Fibroblast of peridontal ligament (primary cell): Measurements from ENCODE around the gene PI4KA.
A peak's percentile ranks its signal among the peaks of the same experiment; 100 is the strongest.

ENCODE experiments used
- DNase-seq: peaks from one replicate; pipeline ENCODE4 v3.0.0-alpha.2; 2010; ENCODE audit errors: extremely low read depth

The PI4KA gene

DNA sequence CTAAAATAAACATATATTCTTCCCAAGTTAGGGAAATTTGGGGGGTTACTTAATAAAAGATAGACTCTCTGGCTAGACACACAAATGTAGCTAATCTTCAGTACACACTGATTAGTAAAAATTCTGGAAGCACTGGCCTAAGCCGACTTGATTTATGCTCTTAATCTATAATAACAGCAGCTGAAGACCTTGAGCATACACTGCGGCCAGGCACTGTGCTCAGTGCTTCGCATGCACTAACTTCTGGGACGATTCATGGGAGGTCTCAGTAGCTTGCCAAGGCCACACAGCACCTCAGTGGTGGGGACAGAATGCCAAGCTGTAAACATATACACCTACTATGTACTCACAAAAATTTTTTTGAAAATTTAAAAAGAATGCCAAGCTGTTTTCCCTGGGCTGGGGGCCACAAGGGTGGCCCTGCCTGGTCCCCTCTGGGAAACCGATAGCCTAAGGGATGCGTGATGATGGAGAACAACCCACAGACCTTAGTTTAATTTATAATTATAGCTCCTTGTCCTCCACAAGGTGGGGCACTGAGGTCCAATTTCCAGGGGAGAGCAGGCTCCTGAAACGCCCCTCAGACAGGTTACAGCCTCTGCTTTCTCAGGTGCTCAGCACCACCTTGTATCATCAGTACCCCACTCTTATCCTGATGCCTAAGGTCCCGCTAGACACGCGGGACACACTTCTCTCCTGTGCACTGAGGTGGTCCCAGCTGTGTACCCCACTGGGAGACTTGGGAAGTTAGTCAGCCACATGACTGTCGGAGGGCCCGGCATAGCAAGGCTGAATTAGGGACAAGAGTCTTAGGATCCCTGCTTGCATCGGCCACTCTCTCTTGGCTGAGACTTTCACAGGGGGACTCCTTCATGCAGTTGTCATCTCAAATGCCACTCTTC lies 64.6 kb downstream of the PI4KA start:
- DNase-seq = no peak

DNA sequence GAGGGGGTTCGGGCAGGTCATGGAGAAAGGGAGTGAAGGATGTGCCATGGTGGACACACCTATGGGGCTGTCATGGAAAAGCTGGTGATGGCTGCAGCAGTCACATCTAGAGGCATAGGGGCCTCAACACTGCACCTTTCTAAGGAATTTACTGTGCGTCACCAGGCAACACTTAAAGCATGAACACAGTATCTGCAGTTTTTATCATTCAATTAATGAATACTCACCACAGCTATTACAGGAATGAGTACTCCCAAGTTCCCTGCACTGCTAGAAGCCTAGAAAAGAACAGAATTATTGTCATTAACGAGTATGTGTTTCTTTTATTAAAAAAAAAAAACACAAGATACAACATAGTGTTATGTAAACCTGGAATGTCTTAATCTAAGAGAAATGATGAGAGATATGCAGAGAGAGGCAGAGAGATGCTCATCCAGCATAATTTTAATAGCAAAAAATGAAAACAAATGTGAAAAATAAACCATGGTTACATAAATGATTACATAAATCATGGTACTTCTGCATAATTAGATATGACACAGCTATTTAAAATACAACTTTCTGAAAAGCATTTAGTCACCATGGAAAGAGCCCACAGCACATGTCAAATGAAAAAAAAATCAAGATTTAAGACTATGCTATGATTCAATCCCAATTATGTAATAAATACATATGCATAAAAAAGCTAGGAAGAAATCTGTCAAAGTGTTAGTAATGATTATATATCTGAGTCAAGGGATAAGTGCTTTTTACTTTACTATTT lies 65.5 kb downstream of the PI4KA start:
- DNase-seq = peak; percentile 9

DNA sequence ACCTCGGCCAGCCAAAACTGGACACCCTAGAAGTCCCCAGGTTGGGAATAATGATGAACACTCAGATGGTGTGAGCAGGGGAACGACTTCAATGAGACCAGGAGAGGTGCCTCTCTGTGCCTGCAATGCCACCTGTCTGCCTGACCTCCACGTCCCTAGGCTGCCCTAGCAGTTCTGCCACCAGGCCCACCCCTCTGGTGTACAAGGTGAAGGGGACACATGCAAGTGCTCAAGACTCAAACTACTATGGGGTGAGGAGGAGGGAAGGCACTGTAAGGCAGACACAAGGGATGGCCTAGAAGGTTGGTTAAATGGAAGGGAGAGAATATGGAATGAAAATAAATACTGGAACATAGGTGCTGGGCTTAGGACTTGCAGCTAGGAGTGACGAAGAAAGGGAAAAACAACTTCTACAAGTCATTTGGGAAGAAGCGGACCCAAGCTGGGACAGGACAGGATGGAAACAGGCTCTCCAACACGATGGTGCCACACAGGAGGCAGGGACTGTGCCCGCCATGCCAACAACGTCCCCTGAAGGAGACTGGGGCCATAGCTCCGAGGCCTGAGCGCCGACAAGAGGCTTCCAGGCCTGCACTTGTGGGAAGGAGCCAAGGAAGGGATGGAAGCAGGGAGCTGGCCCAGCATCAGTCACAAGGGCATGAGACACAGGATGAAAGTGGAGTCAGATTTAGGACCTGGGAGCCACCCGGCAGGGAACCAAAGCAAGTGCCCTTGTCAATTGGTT lies 66.2 kb downstream of the PI4KA start:
- no peak for DNase-seq

DNA sequence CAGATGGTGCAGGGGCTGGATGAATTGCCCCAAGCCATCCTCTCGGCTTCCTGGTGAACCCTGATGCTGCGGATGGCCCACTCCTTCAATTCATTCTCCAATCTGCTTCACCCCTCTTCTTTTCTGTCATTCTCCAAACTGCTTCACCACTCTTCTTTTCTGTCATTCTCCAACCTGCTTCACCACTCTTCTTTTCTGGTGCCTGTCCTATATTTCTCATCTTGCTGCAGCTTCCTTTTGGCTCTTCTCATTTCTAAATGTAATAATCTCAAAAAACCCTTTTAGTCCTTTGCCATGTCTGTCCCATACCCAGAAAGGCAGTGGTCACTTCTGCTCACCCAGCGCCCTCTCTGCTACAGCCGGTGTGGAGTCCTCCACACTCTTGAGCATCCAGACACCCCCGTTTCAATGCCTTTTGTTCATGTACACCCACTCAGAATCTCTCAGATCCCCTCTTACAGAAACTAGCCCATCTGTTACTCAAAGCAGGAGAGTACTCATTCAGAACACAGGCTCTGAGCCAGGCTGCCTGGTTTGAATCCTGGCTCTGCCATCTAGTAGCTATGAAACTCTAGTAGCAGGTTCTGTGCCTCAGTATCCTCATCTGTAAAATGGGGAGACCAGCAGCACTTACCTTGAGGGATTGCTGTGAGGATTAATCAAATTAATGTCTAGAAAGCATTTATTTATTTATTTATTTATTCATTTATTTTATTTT lies 69.8 kb downstream of the PI4KA start:
- no peak for DNase-seq

DNA sequence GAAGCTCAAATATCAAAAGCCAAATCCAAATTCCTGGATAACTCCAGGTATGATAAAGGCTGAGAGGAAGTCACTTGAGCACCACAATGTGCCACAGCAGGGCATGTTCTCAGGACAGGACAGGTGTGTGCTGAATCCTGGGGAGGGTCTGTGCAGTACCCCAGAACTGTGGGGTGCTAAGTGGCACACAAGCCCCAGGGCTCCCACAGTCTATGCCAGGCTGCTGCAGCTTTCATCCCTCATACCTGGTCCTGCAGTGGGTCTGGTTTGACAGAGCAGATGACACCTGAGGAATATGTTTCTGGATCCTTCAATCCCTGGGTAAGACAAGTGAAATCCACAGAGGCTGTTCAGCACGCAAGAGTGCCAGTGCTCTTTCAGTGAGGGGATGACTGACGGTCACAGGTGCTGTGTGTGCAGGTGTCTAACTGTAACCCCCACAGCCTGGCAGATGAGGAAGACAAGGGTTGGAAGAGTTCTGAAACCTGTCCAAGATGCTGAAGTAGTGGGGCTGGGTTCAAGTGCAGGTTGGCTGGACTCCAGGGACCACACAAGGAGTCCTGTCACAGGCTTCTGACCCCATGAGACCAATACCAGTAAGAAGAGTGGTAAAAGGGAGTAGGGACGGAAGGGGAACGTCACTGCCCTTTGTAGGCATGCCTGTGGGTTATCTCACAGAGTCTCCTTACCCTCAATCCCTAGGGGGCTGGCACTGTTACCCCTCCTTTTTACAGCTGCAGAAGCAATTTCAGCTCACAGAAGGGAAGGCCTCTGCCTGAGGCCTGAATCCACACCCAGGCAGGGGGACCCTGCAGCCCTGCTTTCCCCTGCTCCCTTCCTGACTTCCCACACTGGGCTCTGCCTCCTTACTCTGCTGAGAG lies 70.6 kb downstream of the PI4KA start:
- no peak for DNase-seq

DNA sequence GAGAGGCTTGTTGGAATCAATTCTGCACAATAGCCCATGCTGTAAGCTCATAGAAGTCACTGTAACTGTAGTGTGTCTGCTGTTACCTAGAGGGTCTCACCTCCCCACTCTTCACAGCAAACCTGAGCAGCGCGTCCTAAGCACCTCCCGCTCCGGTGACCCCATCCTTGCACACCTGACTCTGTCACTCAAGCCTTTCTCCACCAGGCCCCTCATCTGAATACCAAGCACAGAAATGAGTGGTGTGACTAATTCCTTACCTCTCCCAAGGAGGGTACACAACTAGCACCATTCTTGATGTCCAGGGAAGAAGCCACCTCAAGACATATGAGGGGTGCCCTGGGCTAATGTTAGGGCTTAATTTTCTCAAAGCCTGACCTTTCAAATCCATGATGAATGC lies 71.4 kb downstream of the PI4KA start:
- no peak for DNase-seq

DNA sequence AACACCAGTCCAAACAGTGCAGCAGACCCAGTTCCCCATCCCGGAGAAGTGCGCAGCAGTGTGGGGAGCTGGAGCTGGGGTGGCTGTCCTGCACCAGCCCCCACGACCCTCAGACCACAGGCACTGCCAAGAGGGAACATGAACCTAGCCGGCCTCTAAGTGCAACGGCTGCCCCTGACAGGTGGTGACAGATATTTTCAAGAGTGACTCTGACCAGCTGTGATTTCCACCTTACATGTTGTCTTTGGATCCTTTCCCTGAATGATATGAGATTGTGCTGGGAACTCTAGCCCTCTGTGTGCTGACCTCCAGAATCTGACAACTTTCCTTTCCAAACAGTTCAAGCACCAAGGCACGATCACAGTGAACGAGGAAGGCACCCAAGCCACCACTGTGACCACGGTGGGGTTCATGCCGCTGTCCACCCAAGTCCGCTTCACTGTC lies 72.1 kb downstream of the PI4KA start:
- DNase-seq = no peak

DNA sequence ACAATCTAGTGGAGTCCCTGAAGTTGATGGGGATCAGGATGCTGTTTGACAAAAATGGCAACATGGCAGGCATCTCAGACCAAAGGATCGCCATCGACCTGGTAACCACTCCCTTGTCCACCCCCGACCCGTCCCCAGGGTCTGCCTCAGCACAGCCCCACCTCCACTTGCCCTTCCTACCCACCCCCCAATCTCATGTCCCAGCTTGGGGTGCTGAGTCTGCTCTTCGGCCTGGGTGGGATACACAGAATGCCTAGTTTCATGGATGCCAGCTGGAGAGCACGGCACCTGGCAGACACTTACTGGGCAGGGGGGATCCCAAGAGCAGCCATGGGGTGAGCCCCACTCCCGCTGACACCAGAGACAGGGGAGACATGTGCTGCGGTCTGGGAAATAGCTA lies 72.6 kb downstream of the PI4KA start:
- no peak for DNase-seq

DNA sequence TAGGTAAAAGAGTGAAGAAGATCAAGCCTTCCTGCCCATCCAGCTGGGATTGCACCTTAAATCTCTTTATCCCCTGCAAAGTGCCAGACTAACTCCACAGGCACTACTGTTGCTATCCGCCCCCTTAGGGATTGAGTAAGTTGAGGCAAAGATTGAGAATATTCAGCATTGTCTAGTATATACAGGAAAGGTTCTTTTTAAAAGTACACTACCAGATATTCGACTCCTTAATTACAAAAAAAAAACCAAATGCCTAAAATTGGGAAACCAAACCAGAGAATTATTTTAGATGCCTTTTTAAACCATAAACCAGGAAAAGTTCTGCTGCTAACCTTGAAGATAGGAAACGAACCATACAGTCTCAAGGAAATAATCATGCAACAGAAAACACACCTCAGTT lies 73.2 kb downstream of the PI4KA start:
- DNase-seq = no peak

DNA sequence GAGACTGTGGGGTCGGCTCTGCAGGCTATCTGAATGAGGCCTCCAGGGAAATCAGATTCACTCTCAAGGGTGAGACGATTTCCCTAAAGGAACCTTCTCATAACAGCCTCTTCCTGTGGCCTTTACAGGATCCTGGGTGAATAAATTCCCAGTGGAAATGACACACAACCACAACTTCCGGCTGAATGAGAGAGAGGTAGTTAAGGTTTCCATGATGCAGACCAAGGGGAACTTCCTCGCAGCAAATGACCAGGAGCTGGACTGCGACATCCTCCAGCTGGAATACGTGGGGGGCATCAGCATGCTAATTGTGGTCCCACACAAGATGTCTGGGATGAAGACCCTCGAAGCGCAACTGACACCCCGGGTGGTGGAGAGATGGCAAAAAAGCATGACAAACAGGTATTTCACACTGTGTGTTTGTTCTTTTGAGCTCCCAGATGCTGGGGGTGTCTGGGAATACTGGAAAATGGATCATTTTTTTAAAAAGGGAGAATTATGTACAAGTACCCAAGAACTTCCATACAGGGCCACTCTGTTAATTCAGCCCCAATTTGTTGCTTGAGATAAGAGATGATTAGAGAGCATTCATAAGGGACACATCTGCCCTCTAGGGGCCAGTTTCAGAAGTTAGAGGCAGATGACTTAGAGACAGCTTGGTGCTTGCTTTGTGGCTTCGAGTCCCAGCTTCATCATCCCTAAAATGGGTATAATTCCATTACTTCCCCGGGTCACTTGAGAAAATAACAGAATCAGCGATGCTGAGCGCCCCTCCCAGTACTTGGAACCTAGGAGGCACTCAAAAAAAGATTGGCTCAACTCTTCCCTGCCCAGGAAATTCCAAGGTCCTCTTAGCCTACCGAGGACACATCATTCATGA lies 74.5 kb downstream of the PI4KA start:
- DNase-seq = peak; percentile 73

DNA sequence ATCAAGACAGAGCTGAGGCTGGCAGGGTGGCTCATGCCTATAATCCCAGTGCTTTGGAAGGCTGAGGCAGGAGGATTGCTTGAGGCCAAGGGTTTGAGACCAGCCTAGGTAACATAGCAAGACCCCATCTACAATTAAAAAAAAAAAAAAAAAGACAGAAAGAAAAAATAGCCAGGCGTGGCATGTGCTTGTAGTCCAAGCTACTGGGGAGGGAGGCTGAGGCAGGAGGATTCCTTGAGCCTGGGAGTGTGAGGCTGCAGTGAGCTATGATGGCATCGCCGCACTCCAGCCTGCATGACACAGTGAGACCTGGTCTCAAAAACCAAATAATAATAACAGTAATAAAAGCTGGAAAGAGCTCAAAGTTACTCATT lies 75.3 kb downstream of the PI4KA start:
- no peak for DNase-seq

DNA sequence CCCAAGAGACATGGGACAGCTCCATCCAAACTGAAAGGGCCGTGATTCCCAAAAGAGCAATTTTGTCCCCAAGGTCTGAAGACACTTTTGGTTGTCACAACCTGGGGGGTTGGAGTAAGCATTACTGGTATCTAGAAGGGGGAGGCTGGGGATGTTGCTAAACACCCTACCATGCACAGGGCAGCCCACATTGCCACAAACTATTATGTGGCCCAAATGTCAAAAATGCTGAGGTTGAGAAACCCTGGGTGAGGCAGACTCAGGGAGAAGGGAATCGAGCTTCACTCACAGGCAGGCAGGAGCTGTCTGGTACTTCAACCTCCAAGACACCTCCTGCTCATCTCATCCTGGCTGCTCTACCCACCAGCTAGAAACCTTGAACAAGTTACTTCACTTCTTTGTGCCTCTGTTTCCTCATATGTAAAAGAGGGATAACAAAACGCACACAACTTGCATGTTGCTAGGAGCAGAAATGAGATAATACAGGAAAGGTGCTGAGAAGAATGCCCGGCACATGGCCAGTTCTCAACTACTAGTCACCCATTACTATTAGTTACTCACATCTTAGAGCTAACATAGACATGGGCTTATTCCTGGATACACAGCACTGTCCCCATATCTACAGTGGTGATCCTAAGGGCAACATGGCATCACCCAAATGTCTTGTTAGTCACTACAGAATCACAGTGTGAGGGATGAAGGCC lies 75.9 kb downstream of the PI4KA start:
- no peak for DNase-seq

DNA sequence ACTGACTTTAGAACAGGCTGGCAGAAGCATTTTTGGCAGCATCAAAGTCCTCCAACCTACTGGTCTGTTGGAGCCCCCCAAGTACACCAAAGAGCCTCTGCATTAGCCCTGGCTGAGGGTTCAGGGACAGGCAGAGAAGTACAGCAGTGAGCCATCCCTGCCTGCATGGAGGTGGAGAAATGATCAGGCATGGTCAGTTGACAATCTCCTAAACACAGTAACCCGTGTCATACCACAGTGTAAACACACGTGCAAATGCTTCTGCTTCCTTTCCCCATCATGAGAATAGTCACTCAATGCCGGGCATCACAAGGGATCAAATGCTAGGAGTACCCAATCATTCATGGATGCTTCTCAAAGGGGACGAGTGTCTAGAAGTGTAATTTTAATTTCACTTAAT lies 76.5 kb downstream of the PI4KA start:
- DNase-seq = peak; percentile 2

DNA sequence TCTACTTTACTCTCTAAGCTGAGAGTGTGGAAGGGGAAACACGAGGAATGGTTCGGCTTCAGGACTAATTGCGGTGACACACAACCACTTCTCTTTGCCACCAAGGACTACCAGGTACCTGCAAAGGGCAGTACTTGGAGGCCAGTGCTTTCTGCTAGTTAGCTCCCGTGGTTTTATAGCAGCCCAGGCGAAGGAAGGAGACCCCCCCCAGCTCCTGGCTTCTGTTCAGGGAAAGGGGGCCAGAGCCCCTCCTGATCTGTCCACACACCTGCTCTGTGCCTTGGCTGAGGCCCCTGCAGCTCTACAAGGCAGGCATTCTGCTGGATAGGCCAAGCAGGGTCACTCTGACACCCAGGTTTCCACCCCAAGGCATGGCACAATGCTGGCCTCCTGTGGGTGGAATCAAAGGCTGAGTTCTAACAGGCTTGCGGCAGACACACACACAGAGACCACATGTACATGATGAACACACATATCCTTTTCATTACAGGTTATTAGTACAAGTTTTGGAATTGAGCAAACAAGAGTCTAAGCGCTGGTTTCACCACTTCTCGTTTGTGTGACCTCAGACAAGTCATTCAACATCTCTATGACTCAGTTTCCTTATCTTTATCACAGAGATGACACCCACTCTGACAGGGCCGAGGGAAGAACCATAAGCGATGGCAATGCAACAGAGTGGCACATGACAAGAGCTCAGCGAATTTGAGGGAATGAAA lies 77.2 kb downstream of the PI4KA start:
- no peak for DNase-seq

DNA sequence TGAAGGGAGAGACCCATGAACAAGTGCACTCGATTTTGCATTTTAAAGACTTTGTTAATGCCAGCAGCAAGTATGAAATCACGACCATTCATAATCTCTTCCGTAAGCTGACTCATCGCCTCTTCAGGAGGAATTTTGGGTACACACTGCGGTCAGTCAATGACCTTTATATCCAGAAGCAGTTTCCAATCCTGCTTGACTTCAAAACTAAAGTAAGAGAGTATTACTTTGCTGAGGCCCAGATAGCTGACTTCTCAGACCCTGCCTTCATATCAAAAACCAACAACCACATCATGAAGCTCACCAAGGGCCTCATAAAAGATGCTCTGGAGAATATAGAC lies 78.8 kb downstream of the PI4KA start:
- DNase-seq = peak; percentile 2

DNA sequence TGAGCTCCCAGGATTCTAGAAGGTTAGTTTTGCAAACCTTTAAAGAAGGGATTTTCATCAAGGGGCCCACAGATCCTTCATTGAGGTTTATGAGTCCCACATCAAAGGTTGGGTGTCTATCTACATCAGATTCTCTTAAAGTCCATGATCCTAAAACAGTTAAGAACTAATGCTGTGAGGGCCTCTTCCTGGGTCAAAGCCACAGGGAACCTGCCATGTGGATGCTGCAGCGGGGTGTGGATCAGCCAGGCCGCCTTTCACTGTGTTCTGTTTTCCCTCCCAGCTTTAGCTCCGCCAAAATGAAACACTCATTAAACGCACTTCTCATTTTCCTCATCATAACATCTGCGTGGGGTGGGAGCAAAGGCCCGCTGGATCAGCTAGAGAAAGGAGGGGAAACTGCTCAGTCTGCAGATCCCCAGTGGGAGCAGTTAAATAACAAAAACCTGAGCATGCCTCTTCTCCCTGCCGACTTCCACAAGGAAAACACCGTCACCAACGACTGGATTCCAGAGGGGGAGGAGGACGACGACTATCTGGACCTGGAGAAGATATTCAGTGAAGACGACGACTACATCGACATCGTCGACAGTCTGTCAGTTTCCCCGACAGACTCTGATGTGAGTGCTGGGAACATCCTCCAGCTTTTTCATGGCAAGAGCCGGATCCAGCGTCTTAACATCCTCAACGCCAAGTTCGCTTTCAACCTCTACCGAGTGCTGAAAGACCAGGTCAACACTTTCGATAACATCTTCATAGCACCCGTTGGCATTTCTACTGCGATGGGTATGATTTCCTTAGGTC lies 79.4 kb downstream of the PI4KA start:
- no peak for DNase-seq

DNA sequence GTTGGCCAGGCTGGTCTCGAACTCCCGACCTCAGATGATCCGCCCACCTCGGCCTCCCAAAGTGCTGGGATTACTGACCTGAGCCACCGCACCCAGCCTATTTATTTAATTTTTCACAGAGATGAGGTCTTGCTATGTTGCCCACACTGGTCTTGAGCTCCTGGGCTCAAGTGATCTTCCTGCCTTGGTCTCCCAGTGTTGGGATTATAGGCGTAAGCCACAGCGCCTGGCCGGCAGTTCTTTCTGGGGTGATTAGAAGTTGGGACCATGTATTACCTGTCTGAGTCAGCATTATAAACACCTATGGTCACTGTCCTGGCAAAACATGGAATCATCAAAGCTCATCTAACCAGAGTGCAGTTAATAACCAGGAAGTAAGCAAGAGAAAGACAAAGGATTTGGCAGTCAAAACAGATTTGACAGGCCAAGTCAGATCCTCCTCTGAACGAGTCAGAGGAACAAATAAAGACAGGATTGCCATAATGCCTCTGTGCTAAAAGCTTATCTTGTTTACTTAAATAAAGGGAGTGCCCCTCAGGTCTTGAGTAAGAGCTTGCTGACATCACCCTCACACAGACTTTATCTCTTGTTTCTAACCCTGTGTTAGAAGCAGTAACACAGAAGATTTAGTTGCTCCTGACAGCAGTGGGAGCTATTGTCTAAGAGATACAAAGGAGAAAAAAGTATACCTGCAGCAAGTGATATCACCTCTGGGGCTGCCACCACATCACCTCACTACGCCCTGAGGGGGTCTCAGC lies 81.0 kb downstream of the PI4KA start:
- peak; percentile 75 for DNase-seq
